GM23248 (cell line): ENCODE measurements around the gene GRPEL1.

Source experiments
- EZH2 ChIP-seq: fragments of 200-600 bp; sonication (generic); IDR thresholded peaks from 2 replicates; pipeline ENCODE4 v1.6.1; 2018; ENCODE audit warnings: antibody characterized with exemption, mild to moderate bottlenecking; ENCODE audit not compliant: insufficient read depth, poor library complexity, severe bottlenecking
- EZH2phosphoT487 ChIP-seq: fragments of 200-600 bp; sonication (generic); IDR thresholded peaks from 2 replicates; pipeline ENCODE4 v1.6.1; 2018; ENCODE audit warnings: antibody characterized with exemption, moderate library complexity, mild to moderate bottlenecking, low read depth; ENCODE audit not compliant: insufficient read depth

- TF ChIP-seq EZH2 (no peak), EZH2phosphoT487 (no peak)
These were observed 23.5 kb downstream of the GRPEL1 start for GRCh38 chr4:7044137-7044930.
